Measurements from ENCODE around the gene WASHC2A.
A peak's percentile ranks its signal among the peaks of the same experiment; 100 is the strongest.
"Not testable (repeated sequence)": the region's sequence is repeated elsewhere in the genome, so short reads cannot be mapped to it uniquely, and the experiment has no call there.

WASHC2A gene

GRCh38 chr10:50068352-50068659 is 552 bp downstream of the WASHC2A start:
- H3K4me3 ChIP-seq (ENCODE audit: low read length in 2 of 2), result peak overlapping the region in 1 of 2 donors; percentile 69

GRCh38 chr10:50075139-50075538 is 7.4 kb downstream of the WASHC2A start:
- not testable (repeated sequence) for H2AK5ac ChIP-seq (ENCODE audit: low read depth, low read length); H2BK120ac ChIP-seq (ENCODE audit: low read depth, low read length); H3K9me3 ChIP-seq (replicated peaks in 1 of 2; ENCODE audit: control insufficient read depth in 2 of 2, insufficient read depth in 1 of 2, low read depth in 1 of 2, low read length in 2 of 2); H4K8ac ChIP-seq (ENCODE audit: low read depth, low read length); H3K14ac ChIP-seq (ENCODE audit: low read length); H3K36me3 ChIP-seq (replicated peaks in 1 of 2; ENCODE audit: control insufficient read depth in 2 of 2, insufficient read depth in 2 of 2, low read length in 2 of 2); H2BK5ac ChIP-seq (ENCODE audit: low read length); H3K23ac ChIP-seq (ENCODE audit: low read depth, low read length, poor library complexity); H3K18ac ChIP-seq (ENCODE audit: low read length); H3K9ac ChIP-seq (ENCODE audit: low read depth, low read length, poor library complexity); H3K4me1 ChIP-seq (ENCODE audit: control insufficient read depth in 2 of 2, insufficient read depth in 1 of 2, low read depth in 1 of 2, low read length in 2 of 2); H3K4me3 ChIP-seq (ENCODE audit: low read length in 2 of 2); H3K4ac ChIP-seq (ENCODE audit: low read length); H3K27me3 ChIP-seq (ENCODE audit: control insufficient read depth in 3 of 3, insufficient read depth in 3 of 3, low read depth in 1 of 3, low read length in 3 of 3); DNase-seq (ENCODE audit: low spot score); H3K4me2 ChIP-seq (ENCODE audit: insufficient read depth, low read length, poor library complexity, severe bottlenecking); H4K91ac ChIP-seq (ENCODE audit: low read depth, low read length, poor library complexity); H2BK15ac ChIP-seq (ENCODE audit: low read length); H2BK12ac ChIP-seq (ENCODE audit: low read length); H3K79me1 ChIP-seq (ENCODE audit: low read depth, low read length); H2AFZ ChIP-seq (ENCODE audit: low read length); H3K27ac ChIP-seq (replicated peaks; ENCODE audit: low read length)
- WGBS, 2 donors (ENCODE audit: extremely low coverage in 2 of 2, insufficient read length in 2 of 2, insufficient replicate concordance in 1 of 2), result no CpG with 5 or more reads among the region's 2 CpGs

More at GRCh38 chr10:50068352-50068659, 552 bp downstream of the WASHC2A start:
- H2AFZ ChIP-seq (ENCODE audit: low read length); H2BK15ac ChIP-seq (ENCODE audit: low read length); H2BK5ac ChIP-seq (ENCODE audit: low read length); H3K4me1 ChIP-seq (ENCODE audit: control insufficient read depth in 2 of 2, insufficient read depth in 1 of 2, low read depth in 1 of 2, low read length in 2 of 2); DNase-seq (ENCODE audit: low spot score); H4K8ac ChIP-seq (ENCODE audit: low read depth, low read length); H3K4ac ChIP-seq (ENCODE audit: low read length); H2AK5ac ChIP-seq (ENCODE audit: low read depth, low read length); H3K79me1 ChIP-seq (ENCODE audit: low read depth, low read length); H2BK120ac ChIP-seq (ENCODE audit: low read depth, low read length); H3K27ac ChIP-seq (replicated peaks; ENCODE audit: low read length); H3K9me3 ChIP-seq (replicated peaks in 1 of 2; ENCODE audit: control insufficient read depth in 2 of 2, insufficient read depth in 1 of 2, low read depth in 1 of 2, low read length in 2 of 2); H3K23ac ChIP-seq (ENCODE audit: low read depth, low read length, poor library complexity); H4K91ac ChIP-seq (ENCODE audit: low read depth, low read length, poor library complexity); H3K36me3 ChIP-seq (replicated peaks in 1 of 2; ENCODE audit: control insufficient read depth in 2 of 2, insufficient read depth in 2 of 2, low read length in 2 of 2); H3K27me3 ChIP-seq (ENCODE audit: control insufficient read depth in 3 of 3, insufficient read depth in 3 of 3, low read depth in 1 of 3, low read length in 3 of 3); H3K14ac ChIP-seq (ENCODE audit: low read length); H2BK12ac ChIP-seq (ENCODE audit: low read length); H3K18ac ChIP-seq (ENCODE audit: low read length); H3K9ac ChIP-seq (ENCODE audit: low read depth, low read length, poor library complexity): not testable (repeated sequence)
- WGBS, 2 donors (ENCODE audit: extremely low coverage in 2 of 2, insufficient read length in 2 of 2, insufficient replicate concordance in 1 of 2), result no CpG with 5 or more reads among the region's 13 CpGs
- peak overlapping the region; percentile 25 for H3K4me2 ChIP-seq (ENCODE audit: insufficient read depth, low read length, poor library complexity, severe bottlenecking)

GRCh38 chr10:50075544-50075943 is 7.8 kb downstream of the WASHC2A start:
- not testable (repeated sequence) for H3K9me3 ChIP-seq (replicated peaks in 1 of 2; ENCODE audit: control insufficient read depth in 2 of 2, insufficient read depth in 1 of 2, low read depth in 1 of 2, low read length in 2 of 2); H3K4me3 ChIP-seq (ENCODE audit: low read length in 2 of 2); H2BK12ac ChIP-seq (ENCODE audit: low read length); H2AFZ ChIP-seq (ENCODE audit: low read length); H3K4ac ChIP-seq (ENCODE audit: low read length); H2BK5ac ChIP-seq (ENCODE audit: low read length); H3K79me1 ChIP-seq (ENCODE audit: low read depth, low read length); H3K14ac ChIP-seq (ENCODE audit: low read length); H3K36me3 ChIP-seq (replicated peaks in 1 of 2; ENCODE audit: control insufficient read depth in 2 of 2, insufficient read depth in 2 of 2, low read length in 2 of 2); H3K23ac ChIP-seq (ENCODE audit: low read depth, low read length, poor library complexity); H3K9ac ChIP-seq (ENCODE audit: low read depth, low read length, poor library complexity); H3K27me3 ChIP-seq (ENCODE audit: control insufficient read depth in 3 of 3, insufficient read depth in 3 of 3, low read depth in 1 of 3, low read length in 3 of 3); H4K91ac ChIP-seq (ENCODE audit: low read depth, low read length, poor library complexity); H3K18ac ChIP-seq (ENCODE audit: low read length); H3K4me1 ChIP-seq (ENCODE audit: control insufficient read depth in 2 of 2, insufficient read depth in 1 of 2, low read depth in 1 of 2, low read length in 2 of 2); H2BK15ac ChIP-seq (ENCODE audit: low read length); DNase-seq (ENCODE audit: low spot score); H3K4me2 ChIP-seq (ENCODE audit: insufficient read depth, low read length, poor library complexity, severe bottlenecking); H2AK5ac ChIP-seq (ENCODE audit: low read depth, low read length); H4K8ac ChIP-seq (ENCODE audit: low read depth, low read length); H3K27ac ChIP-seq (replicated peaks; ENCODE audit: low read length); H2BK120ac ChIP-seq (ENCODE audit: low read depth, low read length)
- WGBS, 2 donors (ENCODE audit: extremely low coverage in 2 of 2, insufficient read length in 2 of 2, insufficient replicate concordance in 1 of 2), result no CpG with 5 or more reads among the region's 2 CpGs

GRCh38 chr10:50091304-50091703 is 23.6 kb downstream of the WASHC2A start:
- not testable (repeated sequence) for H3K79me1 ChIP-seq (ENCODE audit: low read depth, low read length); H3K4me2 ChIP-seq (ENCODE audit: insufficient read depth, low read length, poor library complexity, severe bottlenecking); H3K18ac ChIP-seq (ENCODE audit: low read length); H2BK12ac ChIP-seq (ENCODE audit: low read length); H2BK15ac ChIP-seq (ENCODE audit: low read length); H3K14ac ChIP-seq (ENCODE audit: low read length); H2AK5ac ChIP-seq (ENCODE audit: low read depth, low read length); H3K9ac ChIP-seq (ENCODE audit: low read depth, low read length, poor library complexity); H3K4me1 ChIP-seq (ENCODE audit: control insufficient read depth in 2 of 2, insufficient read depth in 1 of 2, low read depth in 1 of 2, low read length in 2 of 2); H3K27me3 ChIP-seq (ENCODE audit: control insufficient read depth in 3 of 3, insufficient read depth in 3 of 3, low read depth in 1 of 3, low read length in 3 of 3); H3K4me3 ChIP-seq (ENCODE audit: low read length in 2 of 2); H3K4ac ChIP-seq (ENCODE audit: low read length); H4K8ac ChIP-seq (ENCODE audit: low read depth, low read length); H3K36me3 ChIP-seq (replicated peaks in 1 of 2; ENCODE audit: control insufficient read depth in 2 of 2, insufficient read depth in 2 of 2, low read length in 2 of 2); H2BK5ac ChIP-seq (ENCODE audit: low read length); DNase-seq (ENCODE audit: low spot score); H2AFZ ChIP-seq (ENCODE audit: low read length); H3K23ac ChIP-seq (ENCODE audit: low read depth, low read length, poor library complexity); H3K9me3 ChIP-seq (replicated peaks in 1 of 2; ENCODE audit: control insufficient read depth in 2 of 2, insufficient read depth in 1 of 2, low read depth in 1 of 2, low read length in 2 of 2); H3K27ac ChIP-seq (replicated peaks; ENCODE audit: low read length); H4K91ac ChIP-seq (ENCODE audit: low read depth, low read length, poor library complexity); H2BK120ac ChIP-seq (ENCODE audit: low read depth, low read length)
- no CpG with 5 or more reads among the region's 11 CpGs for WGBS, 2 donors (ENCODE audit: extremely low coverage in 2 of 2, insufficient read length in 2 of 2, insufficient replicate concordance in 1 of 2)

Measured in neuronal stem cell (in vitro differentiated cells).